Stimulated activated CD4-positive, alpha-beta T cell treated with anti-CD3 and anti-CD28 coated beads, Interleukin-12 subunit alpha, Interleukin-12 subunit beta, amount 100 ng/mL, for 24 hours (primary cell): ENCODE measurements around the gene CREB3.

Source experiments
- DNase-seq, 2 experiments: peaks; one replicate each; pipeline ENCODE4 v3.0.0-alpha.2; 2020; ENCODE audit warnings: low read depth in 2 of 2

Gene CREB3

DNA sequence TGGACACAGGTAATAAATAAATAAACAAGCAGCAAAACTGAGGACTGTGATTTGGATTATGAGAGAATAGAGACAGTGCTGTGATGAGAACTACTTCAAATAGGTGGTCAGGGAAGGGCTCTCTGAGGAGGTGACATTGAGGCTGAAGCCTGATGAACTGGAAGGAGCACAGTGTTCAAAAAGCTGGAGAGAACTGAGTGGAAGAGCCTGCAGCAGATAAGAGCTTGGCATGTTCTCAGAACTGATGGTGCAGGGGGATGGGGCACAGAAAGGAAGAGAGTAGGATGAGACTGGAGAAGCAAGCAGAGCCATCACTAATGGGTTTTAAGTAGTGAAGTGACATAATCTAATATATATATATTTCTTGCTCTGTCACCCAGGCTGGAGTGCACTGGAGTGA is 31.5 kb upstream of the CREB3 start:
- DNase-seq = no peak

DNA sequence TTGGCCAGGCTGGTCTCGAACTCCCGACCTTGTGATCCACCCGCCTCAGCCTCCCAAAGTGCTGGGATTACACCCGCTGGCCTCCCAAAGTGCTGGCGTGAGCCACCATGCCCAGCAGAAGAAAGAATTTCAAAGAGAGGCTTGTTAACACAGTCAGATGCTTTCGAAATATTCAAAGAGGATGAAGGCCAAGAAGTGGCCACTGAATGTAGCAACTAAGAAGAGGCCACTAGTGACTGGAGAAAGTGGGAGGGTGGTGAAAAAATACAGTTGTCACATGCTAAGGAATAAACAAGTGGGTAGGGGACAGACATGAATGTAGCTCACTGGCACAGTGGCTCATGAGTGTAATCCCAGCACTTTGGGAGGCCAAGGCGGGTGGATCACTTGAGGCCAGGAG is 29.8 kb upstream of the CREB3 start:
- no peak for DNase-seq

DNA sequence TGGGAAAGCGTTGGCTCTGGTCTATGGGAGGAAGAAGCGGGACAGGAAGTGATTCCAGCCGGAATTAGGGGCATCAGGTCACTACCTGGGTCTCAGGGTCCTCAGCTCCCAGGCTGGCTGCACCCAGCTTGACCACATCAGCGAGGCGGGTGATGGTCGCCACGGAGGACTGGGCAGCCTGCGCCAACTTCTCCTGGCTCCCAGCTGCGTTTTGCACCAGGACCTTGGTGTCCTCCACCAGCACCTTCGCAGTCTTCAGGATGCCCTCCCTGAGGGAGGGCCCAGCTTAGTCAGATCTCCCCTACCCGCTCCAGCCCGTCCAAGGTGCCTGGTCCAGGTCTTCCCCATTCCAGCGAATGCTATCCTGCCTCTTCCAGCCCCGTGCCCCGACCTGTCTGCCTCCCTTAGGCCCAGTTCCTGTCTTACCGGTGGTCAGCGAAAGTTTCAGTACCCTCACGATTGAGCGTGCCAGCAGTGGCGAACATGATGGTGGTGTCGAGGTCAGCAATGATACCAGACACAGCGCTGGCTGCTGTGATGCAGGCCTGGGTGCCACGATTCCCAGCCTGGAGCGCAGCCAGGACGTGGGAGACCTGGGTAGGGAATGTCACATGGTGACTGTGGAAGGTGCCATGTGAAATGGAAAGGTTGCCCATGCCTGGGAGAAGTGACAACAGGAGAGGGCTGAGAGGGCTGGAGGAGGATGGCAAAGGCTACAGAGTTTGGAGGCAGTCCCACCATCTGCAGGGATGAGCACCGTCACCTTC is 28.4 kb upstream of the CREB3 start:
- no peak for DNase-seq

DNA sequence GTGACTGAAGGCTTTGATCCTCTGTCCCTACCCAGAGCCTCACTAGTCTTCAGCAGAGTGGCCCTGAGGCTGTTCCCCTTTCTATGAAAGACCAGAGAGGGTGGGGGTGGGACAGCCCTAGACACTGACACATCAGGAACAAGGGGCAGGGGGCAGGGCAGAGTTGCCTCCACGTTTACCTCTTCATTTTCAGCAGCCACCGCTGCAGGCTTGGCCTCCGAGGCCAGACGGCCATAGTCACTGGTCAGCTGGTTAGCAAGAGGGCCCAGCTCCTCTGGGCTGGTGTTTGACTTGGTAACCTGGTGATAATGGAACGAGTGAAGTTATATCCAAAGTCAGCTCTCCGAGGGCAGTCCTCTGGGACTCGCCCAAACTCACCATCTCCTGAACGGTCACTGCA is 27.1 kb upstream of the CREB3 start:
- DNase-seq = no peak

DNA sequence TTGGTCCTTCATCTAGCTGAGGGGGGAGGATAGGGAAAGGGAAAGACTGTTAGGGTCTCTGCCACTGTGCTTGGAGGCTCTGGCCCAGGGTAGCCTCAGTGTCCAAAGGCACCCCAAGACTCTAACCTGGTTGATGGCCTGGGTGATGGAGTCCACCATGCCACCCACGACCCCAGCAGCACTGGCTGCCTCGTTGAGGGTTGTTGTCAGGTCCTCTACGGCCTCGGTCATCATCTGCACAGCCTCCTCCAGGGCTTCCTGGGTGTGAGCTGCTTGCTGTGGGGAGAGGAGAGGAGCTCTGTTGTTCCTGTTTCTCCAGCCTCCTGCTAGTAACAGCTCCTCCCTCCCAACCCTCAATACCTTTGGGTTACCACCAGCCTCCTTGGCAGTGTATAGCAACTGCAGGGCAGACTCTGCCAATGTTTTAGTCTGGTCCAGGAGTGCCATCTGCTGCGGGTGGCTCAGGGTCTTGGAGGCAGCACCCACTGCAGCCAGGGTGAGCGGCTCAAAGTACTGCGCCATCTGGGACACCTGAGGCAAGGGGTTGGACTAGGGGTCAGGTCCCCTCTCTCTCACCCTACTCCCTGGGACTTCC is 26.5 kb upstream of the CREB3 start:
- DNase-seq = no peak

DNA sequence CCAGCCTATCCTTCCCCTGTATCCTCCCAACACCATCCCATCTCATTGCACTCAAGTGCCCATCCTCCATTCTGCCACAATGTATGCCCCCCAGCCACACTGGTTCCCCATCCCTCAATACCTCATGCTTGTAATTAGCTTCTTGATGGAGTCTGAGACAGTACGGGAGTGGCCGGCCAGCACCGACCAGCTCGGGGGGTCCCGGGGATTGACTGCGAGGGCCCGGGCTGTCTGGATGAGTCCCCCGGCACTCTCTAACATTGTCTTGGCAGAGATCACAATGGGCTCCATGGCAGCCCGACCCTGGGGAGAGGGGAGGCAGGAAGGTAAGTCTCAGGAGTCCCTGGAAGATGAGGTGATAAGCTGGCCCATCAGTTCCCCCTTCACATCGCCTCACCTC is 25.5 kb upstream of the CREB3 start:
- DNase-seq = no peak

DNA sequence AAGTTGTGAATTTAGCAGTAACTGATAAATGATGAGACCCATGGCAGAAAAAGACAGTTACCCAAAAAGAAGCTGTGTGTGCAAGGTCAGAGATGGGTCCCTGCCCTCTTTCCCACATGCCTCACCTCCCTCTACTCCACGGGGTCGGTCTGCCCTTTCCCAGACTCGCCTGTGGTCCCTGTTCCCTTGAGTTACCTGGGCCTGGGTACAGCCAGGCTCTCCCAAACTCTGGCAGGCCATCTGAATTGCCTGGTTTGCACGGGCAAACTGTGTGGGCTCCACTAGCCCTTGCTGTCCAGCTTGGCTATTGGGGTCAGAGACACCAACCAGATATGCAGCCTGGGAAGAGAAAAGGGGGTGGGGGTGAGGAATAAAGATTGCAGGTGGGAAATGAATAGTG is 24.3 kb upstream of the CREB3 start:
- DNase-seq = no peak

DNA sequence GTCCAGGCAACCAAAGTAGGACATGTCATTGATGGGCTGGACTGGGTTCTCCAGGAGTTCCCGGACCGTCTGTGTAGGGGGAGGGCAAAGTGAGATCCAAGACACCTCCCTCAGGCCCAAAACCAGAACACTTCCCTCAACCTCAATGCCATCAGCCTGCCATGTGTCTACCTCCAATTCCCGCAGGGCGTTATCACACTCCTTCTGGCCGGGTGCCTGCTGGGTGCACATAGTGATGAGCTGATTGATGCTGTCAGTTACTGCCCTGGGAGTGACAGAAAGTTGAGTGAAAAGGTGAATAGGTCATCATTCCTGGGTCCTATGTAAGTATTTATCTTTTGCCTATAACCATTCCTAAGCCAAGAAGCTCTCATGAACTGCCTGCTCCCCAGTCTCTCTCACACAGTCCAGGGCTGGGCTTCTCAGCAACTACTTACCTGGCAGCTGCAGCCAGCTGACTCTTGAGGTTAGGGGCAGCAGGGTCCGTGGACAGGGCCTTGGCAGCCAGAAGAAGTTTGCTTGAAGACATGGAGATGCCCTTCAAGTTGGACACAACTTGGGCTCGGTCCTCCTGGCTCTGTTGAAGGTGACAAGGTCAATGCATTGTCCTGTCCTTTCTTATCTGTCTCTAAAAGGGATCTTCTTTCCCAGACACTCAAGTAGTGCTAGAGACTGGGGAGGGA is 21.5 kb upstream of the CREB3 start:
- DNase-seq = no peak

DNA sequence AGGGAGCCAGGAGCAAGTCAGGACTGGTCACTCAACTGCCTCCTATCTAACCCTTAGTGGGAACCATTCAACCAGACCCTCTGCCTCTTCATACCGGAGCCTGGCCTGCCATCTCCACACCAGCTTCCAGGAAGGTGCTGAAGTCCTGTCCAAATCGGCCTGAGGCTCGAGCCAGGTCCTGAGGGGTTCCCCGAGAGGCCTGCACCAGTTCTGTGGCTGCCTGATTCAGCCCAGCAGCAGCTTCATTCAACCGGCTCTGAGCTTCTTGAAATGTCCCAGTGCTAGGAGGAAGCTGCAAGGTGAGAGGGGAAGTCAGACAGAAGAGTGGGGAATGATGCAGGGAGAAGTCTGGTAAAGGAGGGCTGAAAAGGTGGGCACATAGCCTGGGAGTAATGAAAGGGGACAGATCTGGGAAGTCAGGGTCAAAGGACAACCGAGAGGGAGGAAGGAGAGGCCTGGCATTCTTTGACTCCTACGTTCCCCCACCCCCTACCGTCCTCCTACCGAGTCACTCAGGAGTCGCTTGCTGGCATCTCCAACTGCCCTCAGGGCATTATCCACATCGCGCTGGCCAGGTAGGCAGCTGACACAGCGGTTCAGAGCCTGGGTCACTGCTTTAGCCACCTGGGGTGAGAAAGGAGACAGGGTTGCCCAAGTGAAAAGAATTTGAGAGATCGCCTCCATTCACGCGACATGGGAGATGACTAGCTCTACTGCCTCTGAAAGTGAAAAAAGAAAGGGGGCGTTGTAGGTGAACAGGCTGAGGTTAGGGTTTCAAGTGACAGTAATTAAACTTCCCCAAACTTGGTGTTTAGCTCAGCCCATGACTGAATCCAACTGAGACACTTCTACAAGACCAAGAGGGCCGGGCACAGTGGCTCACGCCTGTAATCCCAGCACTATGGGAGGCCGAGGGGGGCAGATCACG is 20.7 kb upstream of the CREB3 start:
- no peak for DNase-seq

DNA sequence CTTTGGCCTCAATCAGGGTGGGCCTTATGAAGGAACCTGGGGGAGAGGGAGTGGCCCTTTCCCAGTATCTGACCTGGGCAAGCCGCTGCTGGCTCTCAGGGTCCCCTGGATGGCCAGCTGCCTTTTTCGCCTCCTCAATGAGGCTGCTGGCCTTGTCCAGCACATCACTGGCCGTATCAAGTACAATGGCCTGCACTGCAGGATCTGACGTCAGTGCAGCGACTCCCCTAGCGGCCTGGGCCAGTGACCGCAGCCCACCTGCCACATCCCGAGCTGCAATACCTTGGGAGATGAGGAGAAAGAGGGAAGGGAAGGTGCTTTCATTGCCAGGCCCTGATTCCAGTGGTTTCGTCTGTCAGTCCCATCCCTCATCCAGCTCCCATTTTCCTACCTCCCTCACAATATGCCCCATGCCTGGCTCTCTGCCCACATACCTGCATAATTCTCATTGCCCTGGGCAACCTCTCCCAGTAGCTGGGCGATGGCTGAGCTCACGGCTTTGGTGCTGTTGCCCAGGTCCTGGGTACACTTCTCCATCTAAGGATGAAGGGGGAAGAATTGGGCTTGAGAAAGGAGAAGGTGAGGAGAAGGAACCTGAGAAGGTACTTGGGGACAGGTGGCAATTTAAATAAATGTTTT is 19.6 kb upstream of the CREB3 start:
- no peak for DNase-seq

DNA sequence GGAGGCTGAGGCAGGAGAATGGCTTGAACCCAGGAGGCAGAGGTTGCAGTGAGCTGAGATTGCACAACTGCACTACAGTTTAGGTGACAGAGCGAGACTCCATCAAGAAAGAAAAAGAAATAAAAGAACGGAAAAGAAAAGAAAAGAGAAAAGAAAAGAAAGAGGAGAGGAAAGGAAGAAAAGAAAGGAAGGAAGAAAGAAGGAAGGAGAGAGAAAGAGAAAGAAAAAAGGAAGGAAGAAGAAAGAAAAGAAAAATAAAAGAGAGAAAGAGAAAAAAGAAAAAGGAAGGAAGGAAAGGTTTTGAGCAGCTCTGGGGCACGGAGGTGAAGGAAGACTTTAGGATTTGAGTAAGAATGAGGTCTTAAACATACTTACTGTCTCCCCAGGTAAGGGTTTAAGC is 18.9 kb upstream of the CREB3 start:
- no peak for DNase-seq

DNA sequence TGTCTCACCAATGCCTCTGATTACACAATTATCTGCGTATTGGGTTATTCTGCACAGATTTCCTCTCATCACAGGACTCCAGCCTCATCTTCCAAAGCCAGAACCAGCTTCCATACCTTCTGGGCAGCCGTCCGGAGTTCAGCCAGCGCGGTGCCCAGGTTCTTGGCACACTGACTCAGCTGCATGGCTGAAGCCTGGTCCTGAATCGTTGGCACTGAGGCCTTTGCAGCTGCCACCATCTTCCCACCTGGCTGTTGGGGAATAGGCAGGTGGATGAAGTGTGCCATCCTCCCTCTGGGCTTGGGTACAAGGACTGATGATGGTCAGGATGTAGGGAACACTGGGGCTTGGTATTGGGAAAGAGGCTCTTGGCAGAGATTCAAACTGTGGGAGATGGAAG is 18.3 kb upstream of the CREB3 start:
- no peak for DNase-seq

DNA sequence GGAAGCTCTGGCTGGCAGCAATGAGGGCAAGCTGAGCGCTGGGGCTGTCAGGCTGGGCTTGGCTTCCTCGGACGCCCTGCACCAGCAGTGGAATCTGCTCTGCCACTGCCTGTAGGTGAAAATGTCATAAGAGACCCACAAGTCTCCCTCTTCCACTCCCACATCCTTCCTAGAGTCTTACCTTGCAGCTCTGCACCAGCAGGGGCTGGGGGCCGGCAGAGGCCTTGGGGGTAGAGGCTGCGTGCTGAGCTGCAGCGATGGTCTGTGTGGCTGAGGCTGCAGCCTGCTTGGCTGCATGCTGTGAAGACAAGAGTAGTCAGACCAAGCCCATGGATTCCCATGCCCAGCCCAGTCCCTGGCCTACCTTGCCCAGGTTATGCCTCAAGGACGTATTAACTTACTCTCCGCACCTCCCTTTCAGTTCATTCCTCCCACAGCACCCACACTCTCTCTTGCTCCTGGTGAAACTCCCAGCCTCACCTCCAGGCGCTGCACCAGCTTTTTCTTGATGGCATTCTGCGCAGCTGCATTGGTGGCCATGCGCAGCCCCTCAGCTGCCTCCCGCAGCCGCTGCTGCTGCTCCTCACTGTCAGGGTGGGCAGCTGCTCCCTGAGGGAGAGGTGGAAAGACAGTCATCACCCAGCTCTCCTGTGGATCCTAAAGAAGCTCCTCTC is 17.8 kb upstream of the CREB3 start:
- no peak for DNase-seq

DNA sequence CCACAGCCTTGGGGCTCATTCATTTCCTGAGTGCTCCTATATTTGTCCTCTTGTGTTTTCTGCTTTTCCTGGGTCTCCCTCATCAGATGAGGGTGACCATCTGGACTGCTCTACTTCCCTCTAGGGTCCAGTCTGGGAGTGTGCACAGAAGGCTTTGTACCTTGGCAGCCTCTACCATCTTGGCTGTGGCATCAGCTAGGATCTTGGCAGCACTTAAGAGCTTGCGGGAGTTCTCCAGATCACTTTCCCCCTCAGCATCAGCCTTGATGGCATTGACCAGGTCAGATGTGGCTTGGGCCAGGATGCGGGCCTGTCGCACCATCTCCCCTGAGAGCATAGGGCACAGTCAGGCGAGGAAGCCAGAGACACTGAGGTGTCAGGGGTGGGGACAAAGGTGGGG is 16.2 kb upstream of the CREB3 start:
- DNase-seq = no peak

DNA sequence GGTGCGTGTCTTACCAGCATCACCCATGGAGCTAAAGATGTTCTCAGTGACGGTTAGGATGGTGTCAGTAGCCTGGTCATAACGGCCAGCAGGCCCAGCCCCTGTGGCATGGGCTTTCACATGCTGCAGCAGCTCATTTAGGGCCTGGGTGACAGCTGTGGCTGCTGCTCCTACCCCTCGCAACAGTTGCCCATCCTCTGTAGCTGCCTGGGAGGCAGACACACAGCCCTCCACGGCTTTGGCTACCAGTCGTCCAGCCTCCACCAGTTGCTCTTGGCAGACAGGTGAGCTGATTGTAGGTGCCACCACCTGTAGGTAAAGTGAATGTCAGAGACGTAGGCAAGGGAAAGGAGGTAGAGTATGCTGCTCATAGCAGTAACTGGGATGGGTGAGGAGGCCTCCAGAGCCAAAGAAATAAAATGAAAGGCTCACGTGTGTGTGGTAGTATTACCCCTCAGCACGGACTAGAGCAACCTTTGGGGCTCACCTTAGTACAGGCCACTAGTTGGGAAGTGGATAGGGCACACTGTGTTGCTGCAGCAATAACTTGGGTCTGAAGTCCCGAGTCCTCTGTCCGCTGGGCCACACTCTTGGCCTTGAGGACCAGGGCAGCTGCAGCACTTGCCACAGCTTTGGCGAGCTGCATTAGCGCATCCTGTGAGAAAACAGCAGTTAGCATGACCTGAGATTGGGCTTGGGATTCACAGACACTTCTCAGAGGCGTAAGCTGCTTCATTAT is 15.2 kb upstream of the CREB3 start:
- no peak for DNase-seq

DNA sequence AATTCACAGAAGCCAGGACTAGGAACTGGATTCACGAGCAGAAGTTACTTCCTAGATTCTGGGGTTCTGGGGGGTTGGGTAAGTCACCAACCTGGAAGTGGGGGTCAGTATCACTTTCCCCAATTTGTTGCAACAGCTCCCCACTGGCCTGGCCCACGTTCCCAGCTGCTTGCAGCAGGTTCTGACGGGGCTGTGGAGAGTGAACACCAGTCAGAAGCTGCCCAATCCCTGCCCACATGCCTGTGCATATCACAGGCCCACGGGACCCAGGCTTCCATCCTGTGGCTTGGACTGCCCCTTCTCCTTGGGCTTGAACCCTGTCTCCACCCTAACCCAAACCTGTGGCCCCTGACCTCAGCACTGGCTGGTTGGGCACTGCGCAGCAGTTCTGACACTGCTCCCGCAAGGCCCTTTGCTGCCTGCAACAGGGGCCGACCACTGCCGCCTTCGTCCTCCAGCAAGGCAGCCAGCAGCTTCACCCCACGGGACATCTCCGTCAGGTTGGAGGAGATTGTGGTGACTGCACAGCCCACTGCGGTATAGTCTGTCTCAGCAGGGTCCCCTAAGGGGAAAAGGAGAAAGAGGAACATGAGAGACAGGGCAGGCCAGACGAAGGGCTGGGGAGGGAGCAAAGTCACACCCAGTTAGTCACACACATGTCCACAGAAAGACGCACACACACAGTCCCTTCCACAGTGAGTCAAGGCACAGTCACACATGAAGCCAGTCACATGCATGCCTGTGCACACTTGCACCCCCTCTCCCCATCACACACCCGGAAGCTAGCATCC is 13.6 kb upstream of the CREB3 start:
- DNase-seq = no peak

DNA sequence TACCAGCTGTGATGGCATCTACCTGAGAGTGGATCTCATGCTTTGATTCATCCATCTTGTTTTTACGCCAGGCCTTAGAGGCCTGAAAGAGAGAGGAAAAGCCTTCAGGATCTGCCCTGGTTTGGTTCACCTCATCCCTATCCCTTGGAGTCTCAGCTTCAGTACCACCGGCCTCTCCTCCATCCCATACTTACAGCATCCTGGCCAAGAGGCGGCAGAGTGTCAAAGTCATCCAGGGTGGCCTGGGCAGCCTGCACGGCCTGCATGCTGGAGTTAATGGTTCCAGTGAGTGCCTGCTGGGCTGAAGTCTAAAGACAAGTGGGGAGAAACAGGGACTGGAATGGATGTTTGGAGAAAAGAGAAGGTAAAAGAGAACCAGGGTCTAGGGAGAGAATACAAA is 12.9 kb upstream of the CREB3 start:
- DNase-seq = no peak

DNA sequence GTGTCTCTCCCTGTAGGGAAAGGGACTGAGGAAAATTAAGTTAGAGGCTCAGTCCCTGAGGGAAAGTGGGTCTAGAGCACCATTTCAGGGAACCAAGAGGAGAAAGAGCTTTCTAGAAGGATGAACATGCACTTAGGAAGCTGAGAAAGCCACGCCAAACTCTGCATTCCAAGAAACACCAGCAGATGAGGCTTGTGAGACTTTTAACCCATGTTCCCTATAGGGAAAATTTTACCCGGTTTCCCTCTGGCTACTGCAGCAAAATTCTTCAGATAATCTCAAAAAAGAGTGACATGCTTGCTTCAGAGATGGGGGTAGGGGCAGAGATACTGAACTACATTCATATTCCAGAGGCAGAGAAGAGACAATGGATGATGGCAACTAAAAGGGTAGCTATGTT is 9.0 kb upstream of the CREB3 start:
- DNase-seq = no peak

DNA sequence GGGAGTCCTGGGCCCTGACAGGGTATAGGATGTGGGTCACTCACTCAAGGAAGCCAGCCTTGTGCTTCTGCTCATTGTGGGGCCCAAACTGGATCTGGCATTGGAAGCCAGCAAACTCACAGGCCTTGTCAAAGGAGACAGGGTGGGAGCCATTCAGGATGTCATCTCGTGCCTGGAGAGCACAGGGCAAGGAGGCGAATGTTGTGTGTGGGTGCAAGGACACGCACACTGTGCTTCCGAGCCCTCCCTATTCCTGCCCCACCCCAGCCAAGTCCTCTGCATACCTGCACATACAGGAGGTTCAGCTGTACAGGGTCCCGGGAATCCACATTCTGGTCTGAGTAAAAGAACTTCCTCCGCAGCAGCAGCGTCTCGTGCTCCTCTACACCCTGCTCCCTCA is 8.6 kb upstream of the CREB3 start:
- no peak for DNase-seq

DNA sequence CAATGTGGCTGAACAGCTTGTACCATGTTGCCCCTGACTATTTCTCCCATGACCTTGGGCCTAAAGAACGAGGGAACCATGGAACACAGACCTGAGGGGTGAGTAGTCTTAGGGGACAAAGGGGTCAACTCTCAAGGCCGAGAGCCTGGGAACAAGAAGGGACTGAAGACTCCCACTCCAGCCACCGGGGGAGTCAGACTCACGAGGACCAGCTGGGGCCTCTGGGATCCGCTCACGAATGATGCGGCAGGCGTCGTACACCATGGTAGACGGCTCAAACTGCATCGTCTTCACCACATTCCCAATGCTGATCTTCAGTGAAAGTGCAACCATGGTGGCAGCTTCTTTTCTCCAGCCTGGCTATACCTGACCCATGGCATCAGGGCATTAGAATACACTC is 7.1 kb upstream of the CREB3 start:
- no peak for DNase-seq
